Hematopoietic multipotent progenitor cell treated with erythropoietin and hydrocortisone succinate and interleukin-3 and kit ligand, for 15 days (in vitro differentiated cells): ENCODE results near the gene RAD21L1.

Experiments used
- DNase-seq: peaks from one replicate; pipeline ENCODE4 v3.0.0-alpha.2; 2015; ENCODE audit warnings: low spot score

Gene RAD21L1

DNA sequence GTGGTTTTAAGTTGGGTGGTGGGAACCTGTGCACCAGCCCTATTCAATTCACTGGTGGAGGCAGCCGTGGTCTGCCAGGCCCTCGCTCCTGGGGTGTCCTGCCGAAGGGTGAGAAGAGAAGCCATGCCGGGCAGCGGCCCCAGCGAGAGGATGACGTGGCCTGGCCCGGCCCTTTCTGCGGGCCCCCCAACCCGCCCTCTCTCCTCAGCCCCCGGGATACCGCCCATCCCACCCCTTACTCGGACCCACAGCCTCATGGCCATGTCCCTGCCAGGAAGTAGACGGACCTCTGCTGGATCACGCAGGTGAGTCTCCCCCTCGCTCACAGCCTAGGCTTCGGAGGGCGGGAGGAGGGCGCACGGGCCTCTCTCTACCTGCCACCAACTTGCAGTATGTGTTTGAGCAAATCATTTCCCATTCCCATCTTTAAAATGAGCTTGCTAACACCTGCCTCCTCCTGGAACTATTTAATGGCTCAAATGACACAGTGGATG lies 70.3 kb downstream of the RAD21L1 start:
- DNase-seq = no peak

DNA sequence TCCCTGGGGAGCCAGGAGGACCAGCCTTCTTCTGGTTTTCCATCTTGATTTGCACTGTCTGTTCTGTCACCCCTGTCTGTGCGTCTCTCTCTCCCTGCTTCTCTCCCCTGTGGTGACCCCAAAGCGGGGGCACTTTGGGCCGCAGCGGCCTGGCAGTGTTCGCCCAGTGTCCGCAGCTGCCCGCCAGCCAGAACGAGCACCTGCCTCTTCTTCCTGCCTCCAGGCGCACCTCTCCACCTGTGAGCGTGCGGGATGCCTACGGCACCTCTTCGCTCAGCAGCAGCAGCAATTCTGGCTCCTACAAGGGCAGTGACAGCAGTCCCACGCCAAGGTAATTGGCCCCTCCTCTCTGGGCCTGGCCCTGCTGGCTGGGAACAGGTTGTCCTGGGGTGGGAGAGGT lies 71.1 kb downstream of the RAD21L1 start:
- no peak for DNase-seq

- no peak for DNase-seq
Measured at GRCh38 chr20:1297486-1297885, 71.6 kb downstream of the RAD21L1 start.

- DNase-seq = no peak
Measured at GRCh38 chr20:1298166-1298565, 72.3 kb downstream of the RAD21L1 start.

- no peak for DNase-seq
Measured at GRCh38 chr20:1298888-1299511, 73.2 kb downstream of the RAD21L1 start.

GRCh38 chr20:1299522-1299921 lies 73.7 kb downstream of the RAD21L1 start:
- no peak for DNase-seq

- no peak for DNase-seq
Measured at GRCh38 chr20:1300083-1300840, 74.4 kb downstream of the RAD21L1 start.

- DNase-seq = no peak
Measured at GRCh38 chr20:1301031-1301529, 75.2 kb downstream of the RAD21L1 start.

GRCh38 chr20:1302685-1303541 lies 77.1 kb downstream of the RAD21L1 start:
- no peak for DNase-seq

GRCh38 chr20:1304710-1305515 lies 79.1 kb downstream of the RAD21L1 start:
- no peak for DNase-seq
